Heart right ventricle (tissue), 16 donors: ENCODE results near the gene RALA. TPM values are rescaled to one million over a fixed set of nuclear protein-coding genes. Genes with fewer than 3 reads are reported as not detected.

Experiments
- ATAC-seq, 8 donors: fragments of 200-7000 bp; cut with Tn5 transposase; one replicate each; pipeline ENCODE4 v1.9.1; 2020; ENCODE audit warnings: mild to moderate bottlenecking in 8 of 8, moderate library complexity in 8 of 8, moderate number of reproducible peaks in 1 of 8
- DNase-seq, 2 donors: peaks; one replicate each; pipeline ENCODE4 v3.0.0-alpha.2; 2020
- H3K27ac ChIP-seq, 10 donors: fragments of 200-600 bp; sonication (generic) in 2 of 10; one replicate each; pipeline versions ENCODE4 v1.5.0 to v1.8.0; 2020 to 2022; ENCODE audit warnings: mild to moderate bottlenecking in 3 of 10
- H3K27me3 ChIP-seq, 7 donors: fragments of 200-600 bp; one replicate each; pipeline ENCODE4 v1.8.0; 2021 to 2022; ENCODE audit warnings: mild to moderate bottlenecking in 2 of 7
- H3K36me3 ChIP-seq, 9 donors: fragments of 200-600 bp; sonication (generic) in 1 of 9; one replicate each; pipeline versions ENCODE4 v1.5.0 to v1.8.0; 2020 to 2022; ENCODE audit warnings: mild to moderate bottlenecking in 2 of 9
- H3K4me1 ChIP-seq, 9 donors: fragments of 200-600 bp; sonication (generic) in 1 of 9; one replicate each; pipeline versions ENCODE4 v1.5.0 to v1.8.0; 2020 to 2022; ENCODE audit warnings: mild to moderate bottlenecking in 4 of 9
- H3K4me3 ChIP-seq, 10 donors: fragments of 200-600 bp; sonication (generic) in 2 of 10; one replicate each; pipeline versions ENCODE4 v1.5.0 to v1.8.0; 2020 to 2022; ENCODE audit warnings: mild to moderate bottlenecking in 7 of 10, moderate library complexity in 2 of 10
- H3K9me3 ChIP-seq, 11 donors: fragments of 200-600 bp in 10 of 11; sonication (generic) in 2 of 11; one replicate each; pipeline versions ENCODE4 v1.5.0 to v1.8.0; 2013 to 2022; ENCODE audit warnings: mild to moderate bottlenecking in 2 of 11, control low read depth in 1 of 11, moderate library complexity in 1 of 11
- WGBS, 2 donors: extraction: QIAGEN DNeasy Blood & Tissue Kit; methylation state at CpG; one replicate each; pipeline ENCODE4 v1.1.7; 2013; ENCODE audit warnings: inconsistent platforms in 1 of 2; 5-methylcytosine and 5-hydroxymethylcytosine counted together
- intact Hi-C, 10 donors: fragments of 100-400 bp; cut with DNase I; formaldehyde crosslinking; loops; one replicate each; pipeline versions ENCODE4 v1.11.1 to v1.14.2; 2022
- polyA plus RNA-seq, 2 donors: library from polyadenylated mRNA; stranded (reverse); fragments of 200-250 nt; gene quantifications; one replicate each; pipeline ENCODE4 v1.2.3, GENCODE V29; 2013
- total RNA-seq, 10 donors: library from RNA; stranded (reverse); fragmentation: NEBNext Ultra II Directional in 3 of 10; extraction: Animal tissue kit (Norgen Biotek cat#: 25700) in 3 of 10; gene quantifications; one replicate each; pipeline versions ENCODE4 v1.2.1 to v1.2.4, GENCODE V29; 2021 to 2023
- TF ChIP-seq, protein P1 (sequence below), 9 donors: fragments of 200-600 bp; sonication (generic) in 2 of 9; IDR thresholded peaks; one replicate each; pipeline versions ENCODE4 v1.5.0 to v1.8.0; 2021 to 2022; ENCODE audit warnings: antibody characterized with exemption in 9 of 9, mild to moderate bottlenecking in 5 of 9, moderate library complexity in 1 of 9
- donor health status: Arrhythmogenic right ventricular cardiomyopathy.
- donor health status: ischemic (EF 13 %, LVEDD 7.1; RV severe dilation, severe dysfunction).
- donor health status: healthy with polysubstance abuse.
- donor health status: DM: no; HTN: yes; CAD: no.
- donor health status: DM: no; HTN: no; CAD: no.
- donor health status: ischemic (EF 25% LVEDD 6.9; RV normal size, moderate dysfunction).
- donor health status: ischemic (EF 25% LVEDD 5.7; RV mildly dilated, moderate dysfunction).
- donor health status: healthy.
- donor health status: DM: yes; HTN: yes; CAD: no.
- donor health status: Ischemic cardiomyopathy.
- donor health status: ischemic (EF 35%, LVEDD 5.7; RV mildly dilated, moderate dysfunction).
- donor health status: nonischemic (EF 11% LVEDD 7.7; RV severe dilation, severe dysfunction).
- donor health status: DM: yes; HTN: yes; CAD: no.
- donor health status: PGD.
- donor health status: ischemic (EF 29% LVEDD 5.4; RV normal size, mild dysfunction).
- donor health status: nonischemic (EF 23%, LVEDD 6.1; RV moderate dilation, normal function).

Gene RALA
- total and polyA plus RNA-seq, 12 donors: 15.2 to 32.7 (median 21.6) TPM

GRCh38 chr7:39695852-39696586, 72.6 kb downstream of the RALA start:
- H3K4me3 ChIP-seq: no peak overlapping the region
- H3K36me3 ChIP-seq: peaks cover 0 to 84% (median 18%) of the 10 kb centered on the region in 9 donors
- TF ChIP-seq, protein P1, sequence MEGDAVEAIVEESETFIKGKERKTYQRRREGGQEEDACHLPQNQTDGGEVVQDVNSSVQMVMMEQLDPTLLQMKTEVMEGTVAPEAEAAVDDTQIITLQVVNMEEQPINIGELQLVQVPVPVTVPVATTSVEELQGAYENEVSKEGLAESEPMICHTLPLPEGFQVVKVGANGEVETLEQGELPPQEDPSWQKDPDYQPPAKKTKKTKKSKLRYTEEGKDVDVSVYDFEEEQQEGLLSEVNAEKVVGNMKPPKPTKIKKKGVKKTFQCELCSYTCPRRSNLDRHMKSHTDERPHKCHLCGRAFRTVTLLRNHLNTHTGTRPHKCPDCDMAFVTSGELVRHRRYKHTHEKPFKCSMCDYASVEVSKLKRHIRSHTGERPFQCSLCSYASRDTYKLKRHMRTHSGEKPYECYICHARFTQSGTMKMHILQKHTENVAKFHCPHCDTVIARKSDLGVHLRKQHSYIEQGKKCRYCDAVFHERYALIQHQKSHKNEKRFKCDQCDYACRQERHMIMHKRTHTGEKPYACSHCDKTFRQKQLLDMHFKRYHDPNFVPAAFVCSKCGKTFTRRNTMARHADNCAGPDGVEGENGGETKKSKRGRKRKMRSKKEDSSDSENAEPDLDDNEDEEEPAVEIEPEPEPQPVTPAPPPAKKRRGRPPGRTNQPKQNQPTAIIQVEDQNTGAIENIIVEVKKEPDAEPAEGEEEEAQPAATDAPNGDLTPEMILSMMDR (IDR thresholded peaks at IDR 0.05): no peak
- peaks cover 0 to 16% (median 0%) of the 10 kb centered on the region in 9 donors for H3K4me1 ChIP-seq
- intact Hi-C loops: loop anchor here in 1 of 10 donors (5.0 kb wide), 1 partner anchor 1314 kb away; no protein-coding TSS in a partner anchor
- no peaks in the 10 kb centered on the region for H3K9me3 ChIP-seq
- 87 to 89% methylated on average over 3 of the region's 3 CpGs for WGBS, 2 donors
- no peak overlapping the region for H3K27ac ChIP-seq
- DNase-seq (no peak), ATAC-seq (no peak)
- H3K27me3 ChIP-seq: no peaks in the 10 kb centered on the region

GRCh38 chr7:39696631-39697030, 73.3 kb downstream of the RALA start:
- Histone ChIP-seq H3K4me1 (peaks cover 0 to 22% (median 0%) of the 10 kb centered on the region in 9 donors), H3K27me3 (no peaks in the 10 kb centered on the region), H3K9me3 (no peaks in the 10 kb centered on the region), H3K4me3 (no peak overlapping the region), H3K27ac (no peak overlapping the region), H3K36me3 (peaks cover 0 to 81% (median 18%) of the 10 kb centered on the region in 9 donors)
- 41 to 57% methylated on average over 3 of the region's 3 CpGs for WGBS, 2 donors
- TF ChIP-seq, protein P1 (IDR thresholded peaks at IDR 0.05): no peak
- no peak for ATAC-seq
- no peak for DNase-seq
- intact Hi-C loops: loop anchor here in 1 of 10 donors (5.0 kb wide), 1 partner anchor 1314 kb away; no protein-coding TSS in a partner anchor

- WGBS, 2 donors: 89 to 92% methylated on average over 1 of the region's 1 CpG
- Histone ChIP-seq H3K27ac (no peak overlapping the region), H3K9me3 (no peaks in the 10 kb centered on the region), H3K4me1 (peaks cover 0 to 23% (median 0%) of the 10 kb centered on the region in 9 donors), H3K27me3 (no peaks in the 10 kb centered on the region), H3K36me3 (peaks cover 0 to 78% (median 18%) of the 10 kb centered on the region in 9 donors), H3K4me3 (no peak overlapping the region)
- no peak for ATAC-seq
- no peak for DNase-seq
- intact Hi-C loops: loop anchor here in 1 of 10 donors (5.0 kb wide), 1 partner anchor 1315 kb away; no protein-coding TSS in a partner anchor
- TF ChIP-seq, protein P1 (IDR thresholded peaks at IDR 0.05): no peak
These were observed 74.1 kb downstream of the RALA start for GRCh38 chr7:39697483-39697882.

DNA sequence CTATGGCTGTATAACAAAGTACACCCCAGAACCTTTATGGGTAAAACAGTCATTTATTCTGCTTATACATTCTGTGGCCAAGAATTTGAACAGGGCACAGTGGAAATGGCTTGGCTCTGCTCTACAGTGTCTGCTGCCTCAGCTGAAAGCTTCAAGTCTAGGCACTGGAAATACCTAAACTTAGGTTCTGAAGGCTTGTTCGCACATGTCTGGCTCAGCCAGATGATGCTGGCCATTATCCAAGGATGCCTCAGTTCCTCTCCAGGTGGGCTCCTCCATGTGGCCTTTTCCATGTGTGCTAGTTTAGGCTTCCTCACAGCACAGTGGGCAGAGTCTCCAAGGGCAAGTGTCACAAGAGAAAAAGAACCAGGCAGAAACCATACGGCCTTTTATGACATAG, 76.8 kb downstream of the RALA start:
- Histone ChIP-seq H3K9me3 (no peaks in the 10 kb centered on the region), H3K36me3 (peaks cover 0 to 72% (median 9%) of the 10 kb centered on the region in 9 donors), H3K4me1 (peaks cover 0 to 24% (median 0%) of the 10 kb centered on the region in 9 donors), H3K27ac (no peak overlapping the region), H3K4me3 (no peak overlapping the region), H3K27me3 (no peaks in the 10 kb centered on the region)
- TF ChIP-seq, protein P1 (IDR thresholded peaks at IDR 0.05): no peak
- intact Hi-C loops: no loop called here
- ATAC-seq (no peak), DNase-seq (no peak)
- 77 to 94% methylated on average over 2 of the region's 2 CpGs for WGBS, 2 donors
